VCaP (cell line): ENCODE results near the gene NT5DC1.

Source experiments
- H3K27ac ChIP-seq: fragments of 450-650 bp; 2 replicates; pipeline ENCODE4 v1.5.1; 2017
- TF ChIP-seq, protein P1 (sequence below): fragments of 450-650 bp; conservative IDR thresholded peaks from 2 replicates; pipeline ENCODE4 v1.5.1; 2017; ENCODE audit warnings: mild to moderate bottlenecking, moderate library complexity

NT5DC1 gene

DNA sequence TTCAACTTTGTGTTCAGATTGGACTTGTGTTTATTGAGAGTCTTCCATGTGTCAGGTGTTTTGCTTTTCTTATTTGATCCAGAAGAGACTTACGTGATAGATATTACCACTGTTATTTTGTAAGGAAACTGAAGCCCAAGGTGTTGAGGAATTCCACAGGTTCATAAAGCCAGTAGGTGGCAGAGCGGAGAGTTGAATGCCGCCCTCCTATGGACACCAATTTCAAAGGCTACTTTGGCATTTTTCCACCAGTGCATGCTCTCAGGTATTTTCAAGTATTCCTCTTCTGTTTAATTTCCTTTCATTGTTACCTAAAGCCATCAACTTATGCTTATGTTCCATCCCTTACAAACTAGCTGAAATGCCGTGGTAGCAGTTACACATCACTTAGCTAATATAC is 39.3 kb downstream of the NT5DC1 start:
- TF ChIP-seq, protein P1, sequence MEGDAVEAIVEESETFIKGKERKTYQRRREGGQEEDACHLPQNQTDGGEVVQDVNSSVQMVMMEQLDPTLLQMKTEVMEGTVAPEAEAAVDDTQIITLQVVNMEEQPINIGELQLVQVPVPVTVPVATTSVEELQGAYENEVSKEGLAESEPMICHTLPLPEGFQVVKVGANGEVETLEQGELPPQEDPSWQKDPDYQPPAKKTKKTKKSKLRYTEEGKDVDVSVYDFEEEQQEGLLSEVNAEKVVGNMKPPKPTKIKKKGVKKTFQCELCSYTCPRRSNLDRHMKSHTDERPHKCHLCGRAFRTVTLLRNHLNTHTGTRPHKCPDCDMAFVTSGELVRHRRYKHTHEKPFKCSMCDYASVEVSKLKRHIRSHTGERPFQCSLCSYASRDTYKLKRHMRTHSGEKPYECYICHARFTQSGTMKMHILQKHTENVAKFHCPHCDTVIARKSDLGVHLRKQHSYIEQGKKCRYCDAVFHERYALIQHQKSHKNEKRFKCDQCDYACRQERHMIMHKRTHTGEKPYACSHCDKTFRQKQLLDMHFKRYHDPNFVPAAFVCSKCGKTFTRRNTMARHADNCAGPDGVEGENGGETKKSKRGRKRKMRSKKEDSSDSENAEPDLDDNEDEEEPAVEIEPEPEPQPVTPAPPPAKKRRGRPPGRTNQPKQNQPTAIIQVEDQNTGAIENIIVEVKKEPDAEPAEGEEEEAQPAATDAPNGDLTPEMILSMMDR: peak; percentile 39

DNA sequence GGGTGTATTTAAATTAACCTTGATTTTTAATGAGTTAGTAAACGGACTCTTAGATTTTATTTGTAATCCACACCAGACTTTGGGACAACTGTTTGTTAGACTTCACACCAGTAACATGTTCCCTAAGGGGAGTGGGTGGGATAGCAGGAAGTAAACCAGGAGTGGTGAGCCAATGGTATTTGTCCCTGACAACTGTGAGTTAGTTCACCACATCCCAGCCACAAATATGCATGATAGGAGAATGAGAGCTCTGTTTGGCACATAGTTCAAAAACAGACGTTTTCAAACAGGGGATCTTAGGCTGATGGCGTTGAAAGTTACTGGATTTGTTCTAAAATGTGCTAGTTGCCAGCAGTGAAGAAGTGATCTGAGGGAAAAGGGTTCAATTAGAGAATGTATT is 44.0 kb downstream of the NT5DC1 start:
- TF ChIP-seq, protein P1: no peak
- no peak overlapping the region for H3K27ac ChIP-seq

More for the DNA sequence above, 39.3 kb downstream of the NT5DC1 start:
- H3K27ac ChIP-seq: no peak overlapping the region

DNA sequence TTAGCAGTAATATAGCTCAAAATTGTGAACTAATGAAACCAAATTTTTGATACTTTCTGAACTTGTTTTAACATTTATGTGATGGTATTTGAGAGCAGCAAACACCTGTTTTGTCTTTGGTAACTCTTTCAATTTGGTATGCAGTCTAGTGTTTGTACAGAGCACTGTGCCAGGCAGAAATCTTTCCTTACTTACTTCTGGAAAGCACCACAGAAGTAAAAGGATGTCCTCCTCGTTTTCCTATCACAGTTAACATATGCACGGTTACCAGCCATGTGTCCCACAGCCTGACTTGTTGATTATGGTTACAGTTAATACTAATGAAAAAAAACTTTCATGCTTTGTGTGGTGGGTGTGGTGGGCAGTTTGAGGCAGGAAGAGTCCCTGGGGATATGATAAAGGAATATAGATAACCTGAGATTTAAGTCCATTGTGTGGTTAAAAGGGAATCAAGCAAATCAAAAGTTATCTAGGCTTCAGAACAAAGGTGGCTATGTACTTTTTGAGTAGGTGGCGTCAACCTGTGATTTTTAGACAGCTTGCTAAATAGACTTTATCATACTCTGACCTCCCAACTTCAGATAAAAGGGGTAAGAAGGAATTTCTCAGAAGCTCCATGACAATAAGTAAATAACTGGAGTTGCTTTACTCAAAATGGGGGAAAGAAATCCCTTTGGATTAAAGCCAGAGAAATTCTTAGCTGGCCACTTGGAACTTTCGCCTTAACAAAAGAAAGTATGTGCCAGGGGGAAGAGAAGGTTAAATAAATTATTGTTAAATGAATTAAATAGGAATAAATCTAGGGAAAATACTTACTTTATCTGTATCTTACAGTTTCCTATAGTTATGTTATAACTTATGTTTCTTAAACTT is 45.4 kb downstream of the NT5DC1 start:
- H3K27ac ChIP-seq: no peak overlapping the region
- TF ChIP-seq, protein P1: no peak

DNA sequence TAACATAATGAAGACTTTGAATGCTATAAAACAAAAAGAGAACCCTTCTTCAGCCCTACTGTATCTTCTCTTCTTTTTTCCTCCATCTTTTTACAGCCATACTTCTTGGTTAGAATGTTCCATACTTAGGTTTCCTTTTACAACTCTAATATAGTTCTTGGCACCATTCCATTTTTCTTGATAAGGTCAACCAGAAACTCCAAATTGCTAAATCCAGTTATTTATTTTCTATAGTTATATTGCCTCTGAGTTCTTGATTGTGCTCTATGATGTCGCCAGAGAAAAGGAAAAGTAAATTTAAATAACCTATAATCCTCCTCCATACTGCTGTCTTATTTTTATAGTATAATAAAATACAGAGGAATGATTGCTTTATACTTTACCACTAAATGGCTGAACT is 52.0 kb downstream of the NT5DC1 start:
- H3K27ac ChIP-seq: no peak overlapping the region
- TF ChIP-seq, protein P1: no peak

DNA sequence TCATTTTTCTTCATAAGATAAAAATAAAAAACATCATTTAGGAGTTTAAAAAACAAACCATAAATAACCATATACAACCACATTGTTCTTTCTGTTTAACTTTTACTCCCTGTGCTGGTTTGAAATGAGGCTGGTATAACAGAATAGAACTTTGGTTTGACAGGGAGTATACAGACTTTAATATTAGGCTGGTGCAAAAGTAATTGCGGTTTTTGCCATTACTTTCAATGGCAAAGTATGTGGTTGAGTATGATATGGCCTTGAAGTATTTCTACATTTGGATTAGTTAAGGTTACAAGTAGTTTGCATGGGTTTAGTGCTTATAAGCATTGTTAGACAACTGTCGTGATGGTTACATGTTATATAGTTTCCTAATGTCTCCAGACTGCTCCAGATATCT is 54.2 kb downstream of the NT5DC1 start:
- no peak overlapping the region for H3K27ac ChIP-seq
- TF ChIP-seq, protein P1: no peak

DNA sequence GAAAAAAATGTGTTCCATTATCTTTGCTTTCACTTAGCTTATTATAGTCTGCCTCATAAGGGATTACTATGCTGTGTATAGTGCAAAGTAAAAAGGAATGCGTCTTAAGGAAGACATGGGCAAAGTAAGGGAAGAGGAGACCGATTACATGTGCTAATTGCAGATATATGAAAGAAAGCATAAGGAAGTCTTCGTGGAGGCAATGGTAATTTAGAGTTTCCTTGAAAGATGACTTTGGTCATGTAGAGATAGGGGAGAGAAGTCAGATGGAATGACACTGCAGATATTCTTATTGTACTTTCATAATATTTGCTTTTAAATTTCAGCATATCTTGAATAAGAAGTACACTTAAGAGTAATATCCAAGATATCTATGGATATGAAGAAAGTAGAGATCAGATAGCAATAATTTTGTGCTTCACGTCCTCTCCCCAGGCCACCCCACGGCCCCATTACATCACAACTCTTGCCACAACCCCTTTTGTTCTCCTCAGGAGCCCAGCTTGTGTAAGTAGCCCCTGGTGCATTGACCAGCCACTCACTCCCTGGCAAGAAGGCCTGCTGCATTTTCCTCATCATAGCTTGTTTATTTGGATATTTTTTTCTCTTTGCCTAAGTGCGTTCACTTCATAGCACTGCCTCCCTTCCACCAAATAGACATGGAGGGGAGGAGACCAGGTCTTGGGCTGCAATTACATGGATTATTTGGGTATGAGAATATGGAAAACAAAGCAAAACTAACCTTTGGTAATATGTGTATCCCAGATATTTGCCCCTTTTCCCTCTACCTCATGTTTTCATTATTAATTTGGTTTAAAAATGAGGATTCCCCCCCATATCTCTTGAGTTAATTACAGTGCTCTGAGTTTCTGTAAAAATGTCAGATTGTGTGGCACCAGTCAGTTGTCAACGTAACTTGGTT is 56.0 kb downstream of the NT5DC1 start:
- TF ChIP-seq, protein P1: no peak

DNA sequence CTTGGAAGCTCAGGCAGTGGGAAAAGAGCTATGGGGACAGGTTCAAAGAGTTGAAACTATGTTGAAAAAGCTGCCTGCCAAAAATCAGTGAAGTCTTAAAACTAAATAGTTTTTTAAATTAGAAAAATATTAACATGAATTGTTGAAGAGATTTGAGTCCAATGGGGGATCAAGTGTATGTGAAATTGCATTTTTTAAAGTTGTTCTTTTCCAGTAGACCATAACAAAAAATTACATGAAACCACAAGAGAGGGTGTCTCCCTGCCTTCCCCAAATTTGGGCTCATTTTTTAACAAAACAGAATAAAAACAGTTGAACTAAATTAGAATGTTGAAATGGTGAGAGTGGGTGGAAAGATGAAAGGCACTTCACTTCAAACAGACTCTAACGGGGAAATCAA is 56.7 kb downstream of the NT5DC1 start:
- TF ChIP-seq, protein P1: no peak
- H3K27ac ChIP-seq: no peak overlapping the region

More for the DNA sequence above, 56.0 kb downstream of the NT5DC1 start:
- no peak overlapping the region for H3K27ac ChIP-seq
